Sigmoid colon (tissue), 7 donors: ENCODE measurements around the gene PRKN. TPM values are rescaled to one million over a fixed set of nuclear protein-coding genes. Genes with fewer than 3 reads are reported as not detected.

Experiments
- DNase-seq: peaks from one replicate; pipeline ENCODE4 v3.0.0-alpha.2; 2019
- H3K27ac ChIP-seq, 4 donors: fragments of 200-600 bp; sonication (generic); one replicate each; pipeline ENCODE4 v1.5.1; 2016 to 2019; ENCODE audit warnings: mild to moderate bottlenecking in 1 of 4
- H3K27me3 ChIP-seq, 3 donors: fragments of 200-600 bp; sonication (generic); one replicate each; pipeline ENCODE4 v1.5.1; 2019; ENCODE audit warnings: mild to moderate bottlenecking in 1 of 3
- H3K36me3 ChIP-seq, 4 donors: fragments of 200-600 bp; sonication (generic); one replicate each; pipeline ENCODE4 v1.5.1; 2016 to 2019
- H3K4me1 ChIP-seq, 4 donors: fragments of 200-600 bp; sonication (generic); one replicate each; pipeline ENCODE4 v1.5.1; 2017 to 2019
- H3K4me3 ChIP-seq, 4 donors: fragments of 200-600 bp; sonication (generic); one replicate each; pipeline ENCODE4 v1.5.1; 2017 to 2019; ENCODE audit warnings: mild to moderate bottlenecking in 2 of 4, moderate library complexity in 1 of 4
- H3K9me3 ChIP-seq, 4 donors: fragments of 200-600 bp in 3 of 4; sonication (generic) in 3 of 4; one replicate each; pipeline versions ENCODE4 v1.5.1 to v1.6.1; 2013 to 2019
- EP300 ChIP-seq, 4 donors: sonication (generic); formaldehyde crosslinking; IDR thresholded peaks; one replicate each; pipeline ENCODE4 v1.6.1; 2017; ENCODE audit warnings: antibody characterized with exemption in 4 of 4
- POLR2A ChIP-seq, 2 donors: fragments of 450-650 bp; IDR thresholded peaks; one replicate each; pipeline ENCODE4 v1.6.1; 2016; ENCODE audit warnings: antibody characterized with exemption in 2 of 2, mild to moderate bottlenecking in 2 of 2, moderate library complexity in 2 of 2
- POLR2AphosphoS5 ChIP-seq, 4 donors: sonication (generic); formaldehyde crosslinking; IDR thresholded peaks; one replicate each; pipeline ENCODE4 v1.6.1; 2017; ENCODE audit warnings: antibody characterized with exemption in 4 of 4
- WGBS, 2 donors: extraction: QIAGEN DNeasy Blood & Tissue Kit; methylation state at CpG; one replicate each; pipeline ENCODE4 v1.1.7; 2013; 5-methylcytosine and 5-hydroxymethylcytosine counted together
- intact Hi-C: fragments of 100-400 bp; cut with DNase I; formaldehyde crosslinking; loops from one replicate; pipeline ENCODE4 v1.15.1; 2023
- polyA plus RNA-seq, 3 donors: library from polyadenylated mRNA; stranded (reverse); fragments of 200-250 nt; gene quantifications; one replicate each; pipeline ENCODE4 v1.2.3, GENCODE V29; 2013
- total RNA-seq, 4 donors: library from RNA; depleted of rRNA; stranded (reverse); fragments of >200 nt; gene quantifications; one replicate each; pipeline ENCODE4 v1.1.0, GENCODE V29; 2016
- TF ChIP-seq, protein P1 (sequence below), 4 experiments: fragments of 450-650 bp in 3 of 4; fragments of 200-600 bp in 1 of 4; IDR thresholded peaks; one replicate each; pipeline ENCODE4 v1.5.1; 2016 to 2019; ENCODE audit warnings: antibody characterized with exemption in 4 of 4, mild to moderate bottlenecking in 3 of 4, moderate library complexity in 2 of 4
- donor health status: healthy with polysubstance abuse.
- donor health status: Bipolar disorder and iron deficiency.
- donor health status: healthy.

The PRKN gene
- total and polyA plus RNA-seq, 7 donors, result 0.38 to 173 (median 9.7) TPM

DNA sequence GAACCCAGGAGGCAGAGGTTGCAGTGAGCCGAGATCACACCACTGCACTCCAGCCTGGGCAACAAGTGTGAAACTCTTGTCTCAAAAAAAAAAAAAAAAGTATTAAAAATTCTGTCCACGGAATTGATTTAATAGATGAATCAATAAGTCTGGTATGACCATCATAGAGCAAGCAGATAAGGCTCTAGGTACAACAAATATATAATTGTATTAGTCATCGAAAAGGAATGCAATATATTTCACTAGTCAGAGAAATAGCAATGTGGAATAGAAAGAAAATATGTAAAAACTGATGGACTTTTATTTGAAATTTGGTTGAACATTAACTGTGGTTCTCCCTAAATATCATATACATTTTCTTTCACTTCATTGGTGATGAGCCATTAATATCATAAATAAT is 976.9 kb downstream of the PRKN start:
- Histone ChIP-seq H3K36me3 (no peaks in the 10 kb centered on the region), H3K4me1 (no peaks in the 10 kb centered on the region), H3K4me3 (no peak overlapping the region), H3K9me3 (no peaks in the 10 kb centered on the region), H3K27ac (no peak overlapping the region), H3K27me3 (no peaks in the 10 kb centered on the region)
- WGBS, 2 donors, result 89 to 91% methylated on average over 3 of the region's 3 CpGs
- TF ChIP-seq EP300 (IDR thresholded peaks at IDR 0.05) (no peak), POLR2A (IDR thresholded peaks at IDR 0.05) (no peak), POLR2AphosphoS5 (IDR thresholded peaks at IDR 0.05) (no peak)
- TF ChIP-seq, protein P1, sequence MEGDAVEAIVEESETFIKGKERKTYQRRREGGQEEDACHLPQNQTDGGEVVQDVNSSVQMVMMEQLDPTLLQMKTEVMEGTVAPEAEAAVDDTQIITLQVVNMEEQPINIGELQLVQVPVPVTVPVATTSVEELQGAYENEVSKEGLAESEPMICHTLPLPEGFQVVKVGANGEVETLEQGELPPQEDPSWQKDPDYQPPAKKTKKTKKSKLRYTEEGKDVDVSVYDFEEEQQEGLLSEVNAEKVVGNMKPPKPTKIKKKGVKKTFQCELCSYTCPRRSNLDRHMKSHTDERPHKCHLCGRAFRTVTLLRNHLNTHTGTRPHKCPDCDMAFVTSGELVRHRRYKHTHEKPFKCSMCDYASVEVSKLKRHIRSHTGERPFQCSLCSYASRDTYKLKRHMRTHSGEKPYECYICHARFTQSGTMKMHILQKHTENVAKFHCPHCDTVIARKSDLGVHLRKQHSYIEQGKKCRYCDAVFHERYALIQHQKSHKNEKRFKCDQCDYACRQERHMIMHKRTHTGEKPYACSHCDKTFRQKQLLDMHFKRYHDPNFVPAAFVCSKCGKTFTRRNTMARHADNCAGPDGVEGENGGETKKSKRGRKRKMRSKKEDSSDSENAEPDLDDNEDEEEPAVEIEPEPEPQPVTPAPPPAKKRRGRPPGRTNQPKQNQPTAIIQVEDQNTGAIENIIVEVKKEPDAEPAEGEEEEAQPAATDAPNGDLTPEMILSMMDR (IDR thresholded peaks at IDR 0.05), result no peak
- intact Hi-C loops, result no loop called here
- no peak for DNase-seq

DNA sequence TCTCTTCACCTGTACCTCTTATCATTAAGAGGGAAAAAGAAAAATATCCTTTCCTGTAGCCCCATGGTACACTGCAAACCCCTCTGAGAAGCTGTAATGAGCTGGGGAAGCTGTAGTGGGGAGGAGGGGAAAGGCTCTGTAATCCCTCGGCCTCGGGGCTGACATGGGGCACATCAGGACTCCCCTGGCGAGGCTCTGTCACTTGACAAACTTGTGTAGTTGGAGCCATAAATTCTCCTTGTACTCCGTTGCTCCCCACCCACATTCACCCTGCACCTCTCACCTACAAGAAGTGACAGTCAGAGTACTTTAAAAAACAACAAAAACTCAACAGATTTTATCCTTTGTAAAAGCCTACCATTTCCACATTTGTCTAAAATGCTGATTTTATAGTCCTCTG is 978.0 kb downstream of the PRKN start:
- H3K27ac ChIP-seq, result no peak overlapping the region
- no peaks in the 10 kb centered on the region for H3K27me3 ChIP-seq
- no peaks in the 10 kb centered on the region for H3K9me3 ChIP-seq
- no peaks in the 10 kb centered on the region for H3K4me1 ChIP-seq
- no peaks in the 10 kb centered on the region for H3K36me3 ChIP-seq
- no peak overlapping the region for H3K4me3 ChIP-seq
- 17 to 70% methylated on average over 4 of the region's 4 CpGs for WGBS, 2 donors
- TF ChIP-seq EP300 (IDR thresholded peaks at IDR 0.05) (no peak), POLR2A (IDR thresholded peaks at IDR 0.05) (no peak), POLR2AphosphoS5 (IDR thresholded peaks at IDR 0.05) (no peak)
- TF ChIP-seq, protein P1 (IDR thresholded peaks at IDR 0.05), result no peak
- intact Hi-C loops, result no loop called here
- no peak for DNase-seq

GRCh38 chr6:161748535-161749416 is 978.8 kb downstream of the PRKN start:
- Histone ChIP-seq H3K4me1 (no peaks in the 10 kb centered on the region), H3K36me3 (no peaks in the 10 kb centered on the region), H3K9me3 (no peaks in the 10 kb centered on the region), H3K27ac (no peak overlapping the region), H3K27me3 (no peaks in the 10 kb centered on the region), H3K4me3 (no peak overlapping the region)
- no peak for TF ChIP-seq EP300 (IDR thresholded peaks at IDR 0.05)
- TF ChIP-seq, protein P1 (IDR thresholded peaks at IDR 0.05), result peak in 1 of 4 experiments; percentile 38
- WGBS, 2 donors, result 64 to 74% methylated on average over 18 of the region's 18 CpGs
- intact Hi-C loops, result no loop called here
- DNase-seq, result no peak

DNA sequence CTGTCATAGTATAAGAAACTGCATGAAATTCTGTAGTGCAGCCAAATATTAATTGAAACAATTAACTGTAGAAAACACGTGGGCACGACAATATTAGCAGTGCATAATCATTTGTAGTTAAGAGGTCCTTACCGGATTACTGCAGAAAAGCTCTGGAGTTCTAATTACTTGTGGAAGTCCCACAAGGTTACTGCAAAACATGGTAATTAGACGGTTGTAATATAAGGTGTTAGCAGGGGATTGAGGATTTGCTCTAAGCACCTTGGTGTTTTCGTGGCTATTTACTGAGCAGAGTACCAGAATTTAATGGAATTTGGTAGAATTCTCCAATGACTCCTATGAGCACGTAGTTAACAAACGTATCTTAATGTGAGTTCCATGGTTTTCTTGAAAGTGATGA is 980.1 kb downstream of the PRKN start:
- H3K4me3 ChIP-seq, result no peak overlapping the region
- intact Hi-C loops, result no loop called here
- WGBS, 2 donors, result 91 to 93% methylated on average over 7 of the region's 7 CpGs
- H3K4me1 ChIP-seq, result no peaks in the 10 kb centered on the region
- TF ChIP-seq POLR2A (IDR thresholded peaks at IDR 0.05), result no peak
- DNase-seq, result no peak
- H3K27ac ChIP-seq, result no peak overlapping the region
- H3K27me3 ChIP-seq, result no peaks in the 10 kb centered on the region
- H3K36me3 ChIP-seq, result no peaks in the 10 kb centered on the region
- H3K9me3 ChIP-seq, result no peaks in the 10 kb centered on the region

DNA sequence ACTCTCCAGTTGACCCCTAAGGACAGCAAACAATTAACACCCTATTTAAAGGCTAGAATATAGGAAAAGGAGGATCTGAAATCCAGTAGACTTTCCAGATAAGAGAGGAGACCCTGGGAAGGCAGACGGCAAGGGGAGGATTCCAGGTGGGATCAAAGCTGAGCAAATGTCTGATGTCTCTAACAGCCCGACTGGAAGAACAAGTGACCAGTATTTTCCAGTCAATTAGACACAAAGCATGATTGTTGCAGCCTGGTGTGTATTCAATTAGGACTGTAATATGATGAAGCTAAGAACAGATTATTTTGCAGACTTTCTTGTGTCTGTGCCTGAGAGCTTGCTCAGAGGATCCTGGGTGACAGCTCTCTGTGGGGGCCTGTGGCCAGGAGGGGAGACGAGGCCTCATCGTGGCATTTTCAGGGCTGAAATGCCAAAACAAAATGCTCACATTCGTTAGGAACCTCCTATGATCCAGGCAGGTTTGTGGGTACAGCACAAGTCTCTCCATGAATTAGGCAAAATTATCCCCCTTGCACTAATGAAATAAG is 981.9 kb downstream of the PRKN start:
- Histone ChIP-seq H3K27me3 (no peaks in the 10 kb centered on the region), H3K36me3 (no peaks in the 10 kb centered on the region), H3K4me1 (no peaks in the 10 kb centered on the region), H3K9me3 (no peaks in the 10 kb centered on the region), H3K27ac (no peak overlapping the region), H3K4me3 (no peak overlapping the region)
- 77 to 79% methylated on average over 5 of the region's 5 CpGs for WGBS, 2 donors
- DNase-seq, result no peak
- intact Hi-C loops, result no loop called here
- no peak for TF ChIP-seq POLR2A (IDR thresholded peaks at IDR 0.05)
- no peak for TF ChIP-seq POLR2AphosphoS5 (IDR thresholded peaks at IDR 0.05)
- TF ChIP-seq, protein P1 (IDR thresholded peaks at IDR 0.05), result no peak
- no peak for TF ChIP-seq EP300 (IDR thresholded peaks at IDR 0.05)
